SH-SY5Y (cell line): ENCODE measurements around the gene MED27.

Source experiments
- GATA2 ChIP-seq: IDR thresholded peaks from 2 replicates; pipeline ENCODE4 v1.6.1; 2011; ENCODE audit warnings: mild to moderate bottlenecking, low read depth, low read length
- GATA3 ChIP-seq: IDR thresholded peaks from 2 replicates; pipeline ENCODE4 v1.6.1; 2011; ENCODE audit warnings: low read depth, mild to moderate bottlenecking, low read length, moderate library complexity

Gene MED27

GRCh38 chr9:131943351-131943841 is 136.3 kb downstream of the MED27 start:
- TF ChIP-seq GATA2 (no peak), GATA3 (no peak)

- no peak for TF ChIP-seq GATA2
- TF ChIP-seq GATA3: no peak
Measured at GRCh38 chr9:131942146-131942720, 137.4 kb downstream of the MED27 start.

DNA sequence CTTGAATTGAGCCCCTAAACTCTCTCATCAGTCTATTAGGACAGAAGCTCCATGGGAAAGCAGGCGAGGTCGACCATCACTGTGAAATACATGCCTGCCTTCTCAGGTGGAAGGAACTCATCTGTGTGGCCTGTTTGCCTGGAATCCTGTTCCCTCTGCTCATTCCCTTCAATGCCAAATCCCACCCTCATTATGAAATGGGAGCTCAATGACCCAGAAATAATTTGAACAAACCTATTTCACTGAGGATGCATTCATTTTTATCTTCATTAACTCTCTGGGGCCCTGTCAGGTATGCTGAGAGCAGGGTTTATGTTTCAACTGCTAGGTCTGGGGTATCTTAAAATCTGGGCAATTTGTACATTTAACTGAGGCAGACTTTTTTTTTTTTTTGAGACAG is 142.2 kb downstream of the MED27 start:
- TF ChIP-seq GATA2 (no peak), GATA3 (no peak)

DNA sequence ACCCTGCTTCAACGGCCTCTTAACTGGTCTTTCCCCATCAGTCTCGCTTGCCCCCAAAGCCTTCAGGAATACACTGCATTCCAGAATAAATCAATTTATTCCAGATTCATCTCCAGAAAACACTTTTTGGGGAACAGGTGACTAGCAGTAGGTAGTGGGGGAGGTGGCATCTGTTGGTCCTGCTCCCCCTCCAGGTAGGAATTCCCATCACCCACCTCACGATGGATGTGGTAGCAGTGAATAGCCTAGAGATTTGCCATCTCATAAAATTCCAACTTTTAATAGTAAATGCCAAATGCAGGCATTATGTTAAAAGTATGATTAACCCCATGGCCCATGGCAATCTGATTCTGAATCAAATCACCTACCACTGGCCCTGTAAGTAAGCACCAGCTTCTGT is 142.7 kb downstream of the MED27 start:
- TF ChIP-seq GATA2: no peak
- no peak for TF ChIP-seq GATA3

- TF ChIP-seq GATA2: no peak
- no peak for TF ChIP-seq GATA3
Measured at GRCh38 chr9:131934673-131935072, 145.0 kb downstream of the MED27 start.

DNA sequence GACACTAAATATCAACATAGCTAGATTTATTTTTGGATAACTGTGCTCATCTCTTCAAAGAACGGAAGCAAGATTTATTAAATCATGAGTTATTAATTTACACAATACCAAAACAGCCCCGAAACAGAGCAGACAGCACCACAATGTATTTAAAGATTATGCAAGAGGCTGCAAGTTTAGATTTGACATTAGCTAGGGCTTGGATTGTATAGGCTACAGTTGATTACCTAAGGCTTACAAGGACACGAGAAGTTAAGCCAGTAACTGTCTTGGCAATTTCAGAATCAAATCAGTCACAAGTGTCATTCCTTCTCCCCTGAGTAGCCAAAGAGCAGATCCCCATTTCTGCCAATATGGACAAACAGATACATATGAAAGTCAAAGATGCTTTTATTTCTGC is 152.6 kb downstream of the MED27 start:
- TF ChIP-seq GATA3: no peak

- TF ChIP-seq GATA2 (no peak), GATA3 (no peak)
Measured at GRCh38 chr9:131926360-131926922, 153.2 kb downstream of the MED27 start.

DNA sequence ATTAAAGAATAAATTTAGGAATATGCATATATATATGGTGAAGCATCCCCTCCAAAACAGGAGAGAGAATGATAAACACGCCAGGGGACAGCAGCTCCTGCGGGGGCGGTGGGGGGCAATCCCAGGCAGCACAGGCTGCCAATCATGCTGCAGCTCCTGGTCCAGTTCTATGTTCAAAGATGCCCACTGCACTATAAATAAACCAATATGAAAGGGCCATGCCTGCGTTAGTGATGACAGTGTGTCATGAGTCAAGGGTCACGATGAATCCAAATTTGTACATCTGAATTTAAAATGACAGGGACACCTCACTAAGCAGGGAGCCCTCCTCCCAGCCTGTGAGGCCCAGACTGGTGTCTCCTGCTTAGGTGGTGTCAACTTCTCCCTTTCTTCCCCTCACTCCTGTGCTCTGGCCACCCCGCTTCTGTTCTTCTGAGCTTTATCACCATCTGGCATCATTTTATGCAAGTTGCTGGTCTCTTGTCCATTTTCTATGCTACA is 153.9 kb downstream of the MED27 start:
- TF ChIP-seq GATA3 (no peak), GATA2 (no peak)

DNA sequence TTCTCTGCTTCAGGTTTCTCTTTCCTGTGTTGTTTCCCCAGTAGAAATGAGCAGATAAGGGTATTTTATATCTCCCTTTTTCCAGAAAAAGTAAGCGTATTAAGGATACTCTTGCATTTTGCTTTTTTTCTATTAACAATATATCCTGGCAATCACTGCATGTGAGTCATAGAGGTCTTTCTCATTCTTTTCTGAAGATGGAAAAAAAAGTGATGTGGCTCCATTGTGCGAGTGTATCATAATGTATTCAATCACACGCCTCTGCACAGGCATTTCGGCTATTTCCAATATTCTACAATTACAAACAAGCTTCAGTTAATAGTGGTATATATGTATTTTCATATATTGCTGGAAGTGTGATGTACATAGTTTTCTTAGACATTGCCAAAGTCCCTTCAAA is 155.9 kb downstream of the MED27 start:
- TF ChIP-seq GATA2 (no peak), GATA3 (no peak)

- TF ChIP-seq GATA3 (no peak), GATA2 (no peak)
Measured at GRCh38 chr9:131923132-131923671, 156.5 kb downstream of the MED27 start.

- TF ChIP-seq GATA2: no peak
- no peak for TF ChIP-seq GATA3
Measured at GRCh38 chr9:131919216-131919615, 160.5 kb downstream of the MED27 start.

- TF ChIP-seq GATA3: no peak
- TF ChIP-seq GATA2: no peak
Measured at GRCh38 chr9:131918481-131918880, 161.2 kb downstream of the MED27 start.

GRCh38 chr9:131917009-131917408 is 162.7 kb downstream of the MED27 start:
- TF ChIP-seq GATA3: no peak
- no peak for TF ChIP-seq GATA2

DNA sequence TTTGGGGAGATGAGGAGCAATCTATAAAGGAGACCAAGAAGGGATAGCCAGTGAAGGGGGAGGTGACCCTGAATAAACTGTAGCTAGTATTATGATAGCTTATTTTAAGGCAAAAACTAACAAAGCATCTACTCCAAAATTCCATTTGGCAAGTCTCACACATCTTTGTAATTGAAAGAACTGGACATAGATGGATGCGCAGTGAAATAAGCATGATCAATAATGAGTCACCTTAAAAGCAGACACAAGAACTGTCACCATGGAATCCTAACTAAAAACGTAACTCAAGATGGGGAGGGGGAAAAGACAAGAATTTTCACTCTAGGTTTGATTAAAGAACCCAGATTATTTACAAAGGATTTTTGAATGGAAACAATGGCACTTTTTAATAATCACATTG is 164.5 kb downstream of the MED27 start:
- TF ChIP-seq GATA2 (no peak), GATA3 (no peak)

- TF ChIP-seq GATA3 (no peak), GATA2 (no peak)
Measured at GRCh38 chr9:131912671-131913070, 167.0 kb downstream of the MED27 start.

GRCh38 chr9:131912069-131912468 is 167.6 kb downstream of the MED27 start:
- no peak for TF ChIP-seq GATA3
- no peak for TF ChIP-seq GATA2
